Measurements from ENCODE around the gene ZBTB39. TPM values are rescaled to one million over a fixed set of nuclear protein-coding genes. Genes with fewer than 3 reads are reported as not detected.

ZBTB39 gene
- total RNA-seq, 4 donors from 2014 or later: 4.5 to 8.5 (median 7.4) TPM

DNA sequence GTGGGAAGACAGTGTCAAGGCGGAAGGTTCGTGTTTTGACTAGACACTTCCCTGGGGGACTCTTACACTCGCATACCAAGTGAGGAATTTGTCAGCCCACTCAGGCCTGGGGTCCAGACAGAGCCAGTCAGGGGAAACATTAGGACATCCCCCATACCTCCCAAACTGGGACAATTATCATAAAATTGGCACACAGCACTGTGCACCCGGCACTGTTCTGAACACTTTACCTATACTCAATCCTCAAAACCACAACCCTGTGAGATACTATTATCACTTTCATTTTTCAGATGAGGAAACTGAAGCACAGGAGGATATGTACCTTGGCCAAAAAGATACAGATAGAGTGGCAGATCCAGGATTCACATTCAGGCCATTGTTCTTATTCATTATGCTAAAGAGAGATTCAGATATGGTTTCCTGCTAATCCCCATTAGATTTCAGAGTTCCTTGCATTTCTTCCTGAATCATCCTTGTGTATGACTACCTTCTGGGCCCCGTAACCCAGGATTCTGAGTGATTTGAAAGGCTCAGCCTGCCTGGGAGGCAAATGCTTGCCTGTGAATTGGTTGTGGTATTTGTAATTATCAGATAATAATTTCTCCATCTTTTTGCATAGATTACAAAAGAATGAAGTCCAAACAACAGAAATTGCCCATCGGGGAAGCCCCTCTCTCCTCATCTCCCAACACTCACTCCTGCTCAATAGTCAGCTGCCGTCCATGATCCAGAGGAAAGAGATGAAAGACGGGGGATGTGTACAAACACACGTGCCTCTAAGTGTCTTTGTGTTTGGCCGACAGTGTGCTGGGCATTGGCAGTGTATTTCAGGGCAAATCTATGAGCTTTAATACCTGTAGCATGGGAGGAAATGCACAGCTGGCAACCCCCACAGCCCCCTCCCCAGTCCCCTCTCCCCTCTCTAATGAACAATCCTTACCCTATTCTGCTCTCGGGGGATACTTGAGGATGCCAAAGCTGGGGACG, 5.4 kb upstream of the ZBTB39 start:
- TF ChIP-seq POLR2A (IDR thresholded peaks at IDR 0.05) (no peak), CTCF (IDR thresholded peaks at IDR 0.05) (no peak)
- Histone ChIP-seq H3K4me3 (replicated peaks in 1 of 3) (no peak overlapping the region), H3K27ac (no peak overlapping the region), H3K36me3 (no peaks in the 10 kb centered on the region), H3K4me1 (peaks cover 3 to 4% of the 10 kb centered on the region in 2 donors), H3K27me3 (no peaks in the 10 kb centered on the region), H3K9me3 (no peaks in the 10 kb centered on the region)
- DNase-seq: no peak
- WGBS, 2 donors: 54 to 62% methylated on average over 12 of the region's 12 CpGs
- intact Hi-C loops (cut with DNase I): no loop called here

GRCh38 chr12:57010627-57011247, 4.4 kb upstream of the ZBTB39 start:
- H3K9me3 ChIP-seq: no peaks in the 10 kb centered on the region
- no peaks in the 10 kb centered on the region for H3K27me3 ChIP-seq
- DNase-seq: no peak
- TF ChIP-seq POLR2A (IDR thresholded peaks at IDR 0.05) (no peak), CTCF (IDR thresholded peaks at IDR 0.05) (no peak)
- 83 to 95% methylated on average over 4 of the region's 4 CpGs for WGBS, 2 donors
- H3K36me3 ChIP-seq: no peaks in the 10 kb centered on the region
- intact Hi-C loops (cut with DNase I): no loop called here
- H3K27ac ChIP-seq: no peak overlapping the region
- no peak overlapping the region for H3K4me3 ChIP-seq (replicated peaks in 1 of 3)
- peaks cover 5 to 6% of the 10 kb centered on the region in 2 donors for H3K4me1 ChIP-seq

DNA sequence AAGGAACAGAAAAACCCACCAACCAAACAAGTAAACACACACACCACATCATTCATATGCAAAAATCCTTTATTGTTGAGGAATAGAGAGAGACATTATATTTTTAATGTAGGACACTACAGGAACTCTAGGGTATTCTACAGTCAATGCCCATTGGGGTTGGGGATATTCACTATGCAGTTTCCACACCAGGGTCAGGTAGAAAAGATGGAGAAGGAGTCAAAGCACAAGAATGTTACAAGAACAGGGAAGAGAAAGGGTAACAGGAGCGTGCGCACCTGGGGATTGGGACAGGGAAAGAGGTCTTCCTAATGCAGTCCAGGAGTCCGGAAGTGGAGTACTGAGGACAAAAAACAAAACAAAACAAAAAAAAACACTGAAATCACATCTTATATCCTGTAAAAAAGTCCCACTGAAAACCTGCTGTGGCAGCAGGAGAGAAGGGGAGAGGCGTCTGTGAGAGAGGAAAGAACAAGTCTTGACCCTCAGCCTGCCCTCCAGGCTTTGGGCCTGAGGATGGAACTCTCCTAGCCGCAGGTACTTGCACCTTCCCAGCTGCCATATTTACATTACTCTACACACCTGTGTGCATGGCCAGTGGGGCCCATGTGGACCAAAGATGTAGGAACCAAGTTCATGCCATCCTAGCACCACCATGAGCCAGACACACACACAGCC, 3.7 kb upstream of the ZBTB39 start:
- intact Hi-C loops (cut with DNase I): loop anchor here (10.0 kb wide), 1 partner anchor 105 kb away; the partner anchor contains the start of gene STAT6
- TF ChIP-seq CTCF (IDR thresholded peaks at IDR 0.05): no peak
- TF ChIP-seq POLR2A (IDR thresholded peaks at IDR 0.05): no peak
- WGBS, 2 donors: 89 to 92% methylated on average over 5 of the region's 5 CpGs
- no peaks in the 10 kb centered on the region for H3K36me3 ChIP-seq
- H3K4me3 ChIP-seq (replicated peaks in 1 of 3): no peak overlapping the region
- no peak overlapping the region for H3K27ac ChIP-seq
- no peak for DNase-seq
- H3K9me3 ChIP-seq: no peaks in the 10 kb centered on the region
- H3K27me3 ChIP-seq: no peaks in the 10 kb centered on the region
- peaks cover 12 to 13% of the 10 kb centered on the region in 2 donors for H3K4me1 ChIP-seq

GRCh38 chr12:57008178-57008577, 1.8 kb upstream of the ZBTB39 start:
- Histone ChIP-seq H3K27ac (no peak overlapping the region), H3K4me3 (replicated peaks in 1 of 3) (no peak overlapping the region), H3K27me3 (no peaks in the 10 kb centered on the region), H3K36me3 (peaks cover 9 to 14% of the 10 kb centered on the region in 2 donors), H3K4me1 (peaks cover 12 to 16% of the 10 kb centered on the region in 2 donors), H3K9me3 (no peaks in the 10 kb centered on the region)
- TF ChIP-seq CTCF (IDR thresholded peaks at IDR 0.05): peak in 4 of 6 experiments; percentile 11 to 49 (median 47)
- TF ChIP-seq POLR2A (IDR thresholded peaks at IDR 0.05): no peak
- DNase-seq: no peak
- intact Hi-C loops (cut with DNase I): loop anchor here (10.0 kb wide), 1 partner anchor 107 kb away; the partner anchor contains the start of gene STAT6

All from thyroid gland (tissue), 4 donors.